Peyer's patch (tissue), 4 donors: ENCODE measurements around the gene EIF6.

Source experiments
- POLR2A ChIP-seq, 2 donors: fragments of 450-650 bp; IDR thresholded peaks; one replicate each; pipeline ENCODE4 v1.5.1; 2017; ENCODE audit warnings: antibody characterized with exemption in 2 of 2, mild to moderate bottlenecking in 2 of 2, moderate library complexity in 2 of 2
- TF ChIP-seq, protein P1 (sequence below), 6 experiments: fragments of 450-650 bp in 4 of 6; fragments of 200-600 bp in 2 of 6; sonication (generic) in 1 of 6; IDR thresholded peaks; one replicate each; pipeline ENCODE4 v1.5.1; 2017 to 2019; ENCODE audit warnings: antibody characterized with exemption in 6 of 6, mild to moderate bottlenecking in 3 of 6, moderate library complexity in 1 of 6

GRCh38 chr20:35297155-35297554, 12.6 kb upstream of the EIF6 start:
- TF ChIP-seq, protein P1, sequence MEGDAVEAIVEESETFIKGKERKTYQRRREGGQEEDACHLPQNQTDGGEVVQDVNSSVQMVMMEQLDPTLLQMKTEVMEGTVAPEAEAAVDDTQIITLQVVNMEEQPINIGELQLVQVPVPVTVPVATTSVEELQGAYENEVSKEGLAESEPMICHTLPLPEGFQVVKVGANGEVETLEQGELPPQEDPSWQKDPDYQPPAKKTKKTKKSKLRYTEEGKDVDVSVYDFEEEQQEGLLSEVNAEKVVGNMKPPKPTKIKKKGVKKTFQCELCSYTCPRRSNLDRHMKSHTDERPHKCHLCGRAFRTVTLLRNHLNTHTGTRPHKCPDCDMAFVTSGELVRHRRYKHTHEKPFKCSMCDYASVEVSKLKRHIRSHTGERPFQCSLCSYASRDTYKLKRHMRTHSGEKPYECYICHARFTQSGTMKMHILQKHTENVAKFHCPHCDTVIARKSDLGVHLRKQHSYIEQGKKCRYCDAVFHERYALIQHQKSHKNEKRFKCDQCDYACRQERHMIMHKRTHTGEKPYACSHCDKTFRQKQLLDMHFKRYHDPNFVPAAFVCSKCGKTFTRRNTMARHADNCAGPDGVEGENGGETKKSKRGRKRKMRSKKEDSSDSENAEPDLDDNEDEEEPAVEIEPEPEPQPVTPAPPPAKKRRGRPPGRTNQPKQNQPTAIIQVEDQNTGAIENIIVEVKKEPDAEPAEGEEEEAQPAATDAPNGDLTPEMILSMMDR (IDR thresholded peaks at IDR 0.05) = no peak
- TF ChIP-seq POLR2A (IDR thresholded peaks at IDR 0.05) = no peak
